GM15510 (cell line): ENCODE measurements around the gene CNTNAP2.

Experiments
- POLR2A ChIP-seq: IDR thresholded peaks from 3 replicates; pipeline ENCODE4 v1.6.1; 2011; ENCODE audit warnings: borderline replicate concordance; ENCODE audit not compliant: insufficient read length; ENCODE audit errors: extremely low read depth

The CNTNAP2 gene

DNA sequence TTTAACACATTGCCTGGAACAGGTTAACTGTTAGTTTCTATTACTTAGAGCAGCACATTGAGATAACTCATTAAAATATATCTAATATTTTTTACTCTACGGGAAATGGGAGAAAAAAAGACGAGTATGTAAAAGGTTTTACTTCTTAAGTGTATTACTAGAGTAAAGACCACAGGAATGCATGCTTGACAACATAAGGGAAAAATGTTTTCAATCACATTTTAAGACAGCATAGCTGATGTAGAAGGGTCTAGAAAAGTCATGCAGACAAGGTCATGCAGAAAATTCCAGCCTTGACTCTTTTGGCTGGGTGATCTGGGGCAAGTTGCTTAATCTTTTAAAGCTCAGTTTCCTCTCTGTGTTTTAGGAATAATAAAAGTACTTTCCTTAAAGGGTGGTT, 806.2 kb downstream of the CNTNAP2 start:
- no peak for TF ChIP-seq POLR2A

DNA sequence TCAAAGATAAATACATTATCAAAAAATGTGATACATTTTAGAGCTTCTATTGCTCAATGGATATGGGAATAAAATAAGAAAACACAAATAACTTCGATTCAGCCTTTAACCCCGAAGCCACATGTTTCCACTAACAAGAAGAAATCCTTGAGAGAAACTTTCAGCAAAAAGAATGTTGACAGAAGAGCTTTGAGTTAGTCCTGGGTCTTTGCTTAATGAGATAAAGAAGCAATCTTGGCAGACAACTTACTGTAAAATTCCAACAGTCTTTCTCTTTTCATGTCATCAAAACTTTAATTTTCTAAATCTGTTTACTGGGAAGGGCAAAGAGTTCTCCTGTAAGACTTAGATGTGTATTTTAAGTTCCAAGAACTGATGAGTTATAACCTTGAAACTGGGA, 810.2 kb downstream of the CNTNAP2 start:
- no peak for TF ChIP-seq POLR2A

DNA sequence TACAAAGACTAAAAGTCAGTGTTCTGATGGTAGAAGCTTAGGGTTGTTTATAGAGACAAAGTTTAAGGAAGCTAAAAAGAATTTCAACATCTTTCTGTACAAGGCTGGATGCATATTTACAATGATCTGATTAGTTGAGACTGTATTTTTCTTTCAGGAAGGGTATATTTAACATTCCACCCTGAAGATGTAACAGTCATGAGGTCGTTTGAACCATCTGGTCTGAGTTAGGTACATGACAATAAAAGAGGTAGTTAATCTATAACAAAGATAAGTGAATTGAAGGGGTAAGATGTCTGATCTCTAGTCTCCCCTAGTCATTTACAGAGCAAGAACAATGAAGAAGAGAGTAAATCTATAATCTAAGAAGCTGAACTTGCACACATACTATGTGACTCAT, 821.2 kb downstream of the CNTNAP2 start:
- no peak for TF ChIP-seq POLR2A

DNA sequence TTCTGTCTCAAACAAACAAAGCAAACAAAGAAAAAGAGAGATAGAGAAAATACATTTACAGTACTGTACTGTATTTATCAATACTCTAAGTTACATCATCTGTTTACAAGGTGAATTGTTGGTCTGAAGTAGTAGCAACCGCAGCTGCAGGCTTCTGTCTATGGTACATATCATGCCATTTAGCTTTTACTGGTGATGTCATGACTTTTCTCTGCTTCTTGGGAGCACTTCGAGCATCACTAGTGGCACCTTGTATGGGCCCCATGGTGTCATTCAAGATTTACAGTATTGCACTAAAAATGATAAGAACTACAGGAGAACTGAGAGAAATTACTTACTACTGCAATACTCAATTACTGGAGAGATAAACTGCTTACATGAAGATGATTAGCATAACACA, 826.9 kb downstream of the CNTNAP2 start:
- no peak for TF ChIP-seq POLR2A

DNA sequence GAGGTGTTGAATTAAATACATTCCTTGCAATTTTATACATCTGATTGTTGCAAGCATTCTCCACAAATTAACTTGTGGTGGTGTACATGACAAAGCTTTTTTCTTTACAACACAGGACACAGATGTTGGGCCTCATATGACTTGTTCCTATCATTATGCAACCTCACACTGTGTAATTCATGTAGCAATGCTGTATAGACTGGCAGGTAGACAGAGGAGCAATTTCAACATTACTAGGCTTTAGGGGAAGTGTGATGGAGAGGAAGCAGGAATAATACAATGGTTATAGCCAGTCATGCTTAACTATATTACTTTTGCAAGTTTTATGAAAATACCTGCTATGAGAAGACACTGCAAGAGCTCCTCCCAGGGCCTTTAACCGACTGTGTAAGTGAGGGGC, 832.1 kb downstream of the CNTNAP2 start:
- no peak for TF ChIP-seq POLR2A

DNA sequence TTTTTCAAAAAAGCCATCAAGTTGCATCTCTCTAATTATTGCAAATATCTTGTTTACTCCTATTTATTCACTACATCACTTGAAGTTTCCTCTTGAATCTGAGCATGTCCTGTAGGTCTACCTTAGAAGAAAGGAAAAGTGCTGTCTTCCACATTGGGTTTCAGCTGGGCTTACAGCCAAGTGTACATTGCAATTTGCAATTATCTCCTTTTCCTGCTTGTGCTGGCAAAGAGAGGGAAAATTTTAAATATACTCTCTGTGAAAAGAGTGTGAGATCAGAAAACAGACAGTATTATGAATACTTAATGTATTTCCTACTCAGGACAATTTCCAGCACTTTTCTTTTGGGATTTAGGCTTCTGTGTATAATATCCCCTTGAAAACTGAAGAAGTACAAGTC, 839.7 kb downstream of the CNTNAP2 start:
- TF ChIP-seq POLR2A = no peak

DNA sequence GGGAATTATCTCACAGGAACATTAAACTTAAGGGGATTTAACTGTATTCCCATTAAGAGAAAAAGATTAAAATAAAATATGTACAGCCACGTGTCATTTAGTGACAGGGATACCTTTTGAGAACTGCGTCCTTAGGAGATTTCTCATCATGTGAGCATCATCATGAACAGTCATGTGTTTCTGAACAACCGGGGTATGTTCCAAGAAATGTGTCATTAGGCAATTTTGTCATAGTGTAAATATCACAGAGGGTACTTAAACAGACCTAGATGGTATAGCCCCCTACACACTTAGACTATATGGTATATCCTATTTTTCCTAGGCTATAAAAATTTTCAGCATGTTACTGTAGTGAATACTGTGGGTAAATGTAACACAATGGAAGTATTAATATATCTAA, 840.3 kb downstream of the CNTNAP2 start:
- no peak for TF ChIP-seq POLR2A

DNA sequence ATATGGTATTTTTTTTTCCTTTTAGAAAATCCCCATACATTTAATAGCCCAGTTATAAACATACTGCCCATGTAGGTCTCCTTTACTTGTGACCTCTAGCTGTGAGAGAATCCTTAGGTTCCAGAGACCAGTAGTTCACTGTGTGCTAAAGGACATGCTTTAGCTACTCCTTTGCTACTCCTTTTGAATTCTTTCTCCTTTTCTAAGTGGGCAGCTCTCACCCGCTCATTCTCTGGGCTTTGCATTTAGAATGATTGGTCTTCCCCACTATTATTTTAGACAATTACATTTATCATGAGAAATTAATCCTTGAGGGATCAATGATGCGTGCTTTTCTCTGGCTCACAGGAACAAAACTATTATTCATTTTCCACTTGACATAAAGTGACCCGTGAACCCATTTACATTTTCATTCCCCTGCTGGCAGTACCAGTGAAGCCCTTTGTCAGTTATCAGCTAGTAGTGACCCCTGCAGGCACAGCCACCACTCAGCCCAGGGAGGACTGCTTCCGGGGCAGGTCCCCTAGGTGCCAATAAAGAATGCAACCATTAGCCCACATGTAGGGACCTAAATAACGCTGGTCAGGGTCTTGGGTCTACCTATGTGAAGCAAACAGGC, 844.3 kb downstream of the CNTNAP2 start:
- no peak for TF ChIP-seq POLR2A

DNA sequence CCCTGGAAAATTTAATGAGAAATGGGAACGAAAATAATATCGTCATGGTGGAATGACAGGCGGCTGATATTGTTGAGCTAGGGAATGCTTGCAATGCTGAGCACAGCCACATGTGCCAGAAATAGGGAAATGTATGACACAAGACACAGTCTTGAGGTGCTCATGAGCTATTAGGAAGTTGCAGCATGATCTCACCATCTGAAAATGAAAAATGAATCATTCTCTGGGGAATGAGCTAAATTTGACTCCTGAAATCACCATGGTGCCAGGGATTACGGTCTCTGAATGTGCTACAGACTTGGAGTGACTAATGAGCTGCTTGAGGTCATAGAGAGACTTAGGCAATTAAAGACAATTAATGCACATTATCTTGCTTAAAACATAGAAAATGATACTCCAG, 845.0 kb downstream of the CNTNAP2 start:
- no peak for TF ChIP-seq POLR2A

DNA sequence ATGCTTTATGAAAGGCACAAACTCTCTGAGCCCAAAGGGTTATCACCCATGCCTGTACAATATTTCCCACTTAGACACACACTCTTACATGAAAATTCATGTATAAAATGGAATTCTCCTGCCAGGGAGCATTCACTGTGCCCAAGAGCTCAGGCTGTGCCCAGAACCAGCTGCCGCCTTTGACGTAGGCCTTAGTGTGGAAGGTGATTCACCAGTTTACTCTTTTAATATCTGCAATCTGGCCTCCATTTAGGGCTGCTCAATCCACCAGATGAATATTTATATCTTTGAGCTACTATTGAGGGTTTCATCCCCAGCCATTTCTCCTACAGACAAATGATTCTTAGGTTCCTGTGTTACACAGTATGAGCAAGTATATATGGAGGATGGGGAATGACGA, 849.7 kb downstream of the CNTNAP2 start:
- no peak for TF ChIP-seq POLR2A

DNA sequence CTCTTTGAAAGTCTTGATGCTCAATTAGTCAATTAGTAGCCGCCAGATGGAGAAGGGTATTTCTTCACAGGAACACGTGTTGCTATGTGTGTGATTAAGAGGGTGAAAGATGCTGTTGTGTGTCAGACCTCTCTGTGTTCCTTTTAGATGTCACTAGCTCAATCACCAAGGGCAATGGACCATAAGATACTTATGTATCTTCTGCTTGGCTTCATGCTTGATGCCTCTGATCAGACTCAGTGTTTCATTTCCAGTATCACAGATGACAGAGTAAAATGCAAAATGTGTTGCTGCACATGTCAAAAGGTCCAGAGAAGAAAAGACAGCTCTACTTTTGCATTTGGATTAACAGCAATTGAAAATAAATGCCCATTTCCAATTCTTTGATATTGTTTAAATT, 865.9 kb downstream of the CNTNAP2 start:
- TF ChIP-seq POLR2A = no peak

DNA sequence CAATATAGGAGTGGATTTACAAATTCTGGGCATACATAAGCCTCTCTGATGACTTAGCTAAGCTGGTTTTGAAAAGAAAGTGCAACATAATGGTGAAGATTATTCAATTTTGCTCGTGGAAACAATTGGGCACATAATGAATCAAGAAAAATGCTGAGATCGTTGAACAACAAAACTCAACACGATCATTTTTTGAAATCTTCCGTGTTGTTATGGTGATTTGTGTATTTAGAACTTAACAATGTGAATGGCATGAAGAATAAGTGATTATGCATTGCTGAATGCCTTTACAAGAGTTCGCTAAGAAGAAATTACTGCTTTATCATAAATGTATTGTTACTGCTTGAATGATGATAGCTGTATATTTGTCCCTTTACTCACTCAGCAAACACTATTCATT, 875.0 kb downstream of the CNTNAP2 start:
- TF ChIP-seq POLR2A = no peak

DNA sequence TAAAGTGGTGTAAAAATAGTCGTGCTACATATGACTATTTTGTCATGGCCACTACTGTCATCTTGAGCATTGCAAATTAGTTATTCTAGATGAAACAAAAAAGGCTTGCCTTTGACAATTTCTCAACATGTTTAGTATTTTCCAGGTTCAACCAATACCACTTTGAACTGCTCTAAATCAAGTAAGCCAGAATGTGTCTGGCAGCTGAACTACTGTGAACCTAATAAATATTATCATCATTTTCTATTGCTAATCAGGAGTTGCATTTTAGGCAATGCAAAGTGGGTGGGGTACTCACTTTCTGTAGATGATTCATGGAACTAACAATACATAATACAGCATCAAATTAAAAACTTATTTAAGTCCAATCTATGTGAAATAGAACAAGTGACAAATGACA, 877.2 kb downstream of the CNTNAP2 start:
- TF ChIP-seq POLR2A = no peak

DNA sequence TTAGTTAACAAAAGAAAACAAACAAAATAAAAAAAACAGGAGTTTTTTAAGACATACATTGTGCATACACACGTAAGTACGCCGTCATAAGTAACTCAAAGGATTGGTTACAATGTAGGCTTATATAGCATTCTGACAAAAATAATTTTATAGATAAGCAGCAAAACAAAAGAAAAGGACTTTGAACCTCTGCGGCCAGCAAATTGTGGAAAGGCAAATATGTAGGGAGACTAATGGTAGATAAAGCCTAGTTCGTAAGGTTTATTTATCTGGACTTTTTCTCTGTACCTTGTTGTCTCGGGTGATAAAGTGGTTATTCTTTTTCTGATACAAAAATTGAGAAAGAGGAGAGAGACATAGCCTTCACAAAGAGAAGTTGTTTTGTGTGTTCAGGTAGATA, 891.9 kb downstream of the CNTNAP2 start:
- TF ChIP-seq POLR2A = no peak

DNA sequence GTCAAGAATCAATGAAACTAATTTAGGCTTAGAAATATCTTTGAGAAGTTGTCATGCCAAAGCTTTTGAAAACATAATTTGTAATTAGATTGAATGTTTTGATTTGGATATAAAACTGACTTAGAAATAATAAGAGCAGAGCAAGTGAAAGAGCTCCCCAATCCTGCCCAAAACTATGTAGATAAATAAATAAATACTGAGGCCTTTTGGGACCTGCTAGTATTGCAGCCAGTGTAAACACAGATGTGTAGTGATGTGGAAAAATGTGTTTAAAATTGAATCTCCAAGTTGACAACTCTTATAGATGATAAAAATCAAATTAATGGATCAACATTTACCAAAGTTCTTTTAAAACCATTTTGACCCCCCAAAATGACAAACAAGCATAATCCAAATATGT, 896.1 kb downstream of the CNTNAP2 start:
- TF ChIP-seq POLR2A = no peak

DNA sequence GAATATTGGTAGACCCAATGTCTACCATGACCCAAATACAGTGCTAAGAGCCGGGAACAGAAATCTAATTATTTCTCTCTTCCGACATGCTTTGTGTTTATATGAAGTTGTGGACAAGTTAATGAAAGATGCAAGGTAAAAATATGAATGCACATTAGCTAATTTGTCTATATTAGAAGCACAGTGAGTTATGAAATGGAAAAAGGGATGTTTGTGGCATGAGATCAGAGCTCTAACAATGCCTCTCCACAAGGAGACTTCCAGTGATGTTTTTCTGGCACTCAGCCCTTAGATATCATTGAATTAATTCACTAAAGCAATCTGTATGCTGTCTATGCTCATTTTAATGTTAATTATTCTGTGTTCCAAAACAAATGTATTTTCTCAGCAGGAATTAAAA, 897.2 kb downstream of the CNTNAP2 start:
- TF ChIP-seq POLR2A = no peak

DNA sequence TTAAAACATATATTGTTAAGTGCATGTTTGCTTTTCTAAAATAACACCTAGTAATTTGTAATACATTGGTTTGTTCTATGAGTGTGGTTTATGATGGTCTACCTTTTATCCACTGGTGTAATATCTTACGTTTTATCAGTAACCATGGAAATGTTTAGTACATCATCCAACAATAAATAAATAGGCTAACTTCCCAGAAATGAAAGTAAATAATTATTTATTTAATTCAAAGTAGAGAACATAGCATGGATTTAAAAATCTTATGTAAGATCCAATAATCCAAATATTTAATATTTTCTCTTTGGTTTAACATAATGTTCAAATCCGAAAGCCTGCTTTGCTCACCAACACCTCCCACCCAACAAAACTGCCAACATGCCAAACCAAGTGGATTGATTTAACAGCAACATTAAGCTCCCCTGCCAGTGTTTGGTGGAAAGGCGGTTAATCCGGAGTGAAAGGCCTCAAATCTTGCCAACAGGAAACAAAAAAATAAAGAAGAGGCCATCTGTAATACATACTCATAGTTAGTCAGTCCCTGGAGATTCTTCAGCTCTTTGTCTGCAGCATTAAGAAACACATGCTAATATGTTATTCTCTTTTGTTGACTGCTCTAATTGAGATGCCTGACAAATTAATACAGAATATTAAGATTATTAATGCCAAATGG, 897.8 kb downstream of the CNTNAP2 start:
- no peak for TF ChIP-seq POLR2A

DNA sequence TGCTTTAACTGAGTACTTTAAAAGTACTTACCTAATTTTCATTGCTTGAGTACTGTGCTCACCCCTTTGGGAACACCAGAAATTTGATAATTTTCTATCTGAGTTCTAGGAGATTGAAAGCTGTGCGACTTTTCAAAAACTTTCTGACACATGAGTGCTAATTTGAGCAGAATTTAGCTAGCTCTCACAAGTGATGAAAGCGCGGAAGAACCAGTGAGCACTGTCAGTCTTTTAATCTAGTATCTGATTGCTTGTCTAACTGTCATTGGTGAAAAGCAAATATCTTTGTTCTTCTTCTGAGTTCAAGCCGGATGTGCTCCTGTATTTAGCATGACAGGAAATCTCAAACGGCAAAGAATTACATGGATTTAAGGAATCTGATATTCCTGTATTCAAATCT, 899.4 kb downstream of the CNTNAP2 start:
- TF ChIP-seq POLR2A = no peak

DNA sequence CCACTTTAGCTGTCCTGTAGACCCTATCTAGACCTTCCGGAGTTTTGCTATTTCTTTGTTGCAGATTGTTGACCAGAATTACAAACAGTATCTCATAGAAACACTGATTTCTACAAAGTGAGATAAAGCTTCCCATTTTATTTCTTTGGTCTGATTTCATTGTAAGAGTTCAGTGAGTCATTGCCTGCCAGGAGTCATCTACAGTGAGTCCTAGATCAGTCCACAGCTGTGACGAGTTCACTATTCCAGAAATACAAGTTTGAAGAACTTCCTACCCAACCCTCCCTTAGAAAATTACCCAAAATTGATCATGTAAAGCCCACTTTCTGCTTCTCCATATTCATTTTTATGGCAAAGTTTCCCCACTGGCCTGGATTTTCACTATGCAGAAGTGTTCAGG, 905.5 kb downstream of the CNTNAP2 start:
- no peak for TF ChIP-seq POLR2A
